Neural cell (in vitro differentiated cells): ENCODE data around the gene LRRC30. TPM values are rescaled to one million over a fixed set of nuclear protein-coding genes. Genes with fewer than 3 reads are reported as not detected.

ENCODE experiments used
- H2AFZ ChIP-seq: fragments of 200-600, 300-800 bp; sonication (generic), shearing (Covaris generic); 2 replicates; pipeline ENCODE4 v1.6.0; 2014; ENCODE audit warnings: low read depth, mild to moderate bottlenecking, antibody characterized with exemption, low read length, moderate library complexity
- H3F3A ChIP-seq: fragments of 200-600 bp; shearing (Covaris generic); 2 replicates; pipeline ENCODE4 v1.6.1; 2016; ENCODE audit warnings: mild to moderate bottlenecking, moderate library complexity, mixed read lengths, antibody characterized with exemption, low read length; ENCODE audit not compliant: insufficient read depth, poor library complexity, severe bottlenecking
- H3K27ac ChIP-seq: fragments of 200-600, 300-800 bp; sonication (generic), shearing (Covaris generic); 2 replicates; pipeline ENCODE4 v1.5.1; 2014; ENCODE audit warnings: mild to moderate bottlenecking, low read length, moderate library complexity
- H3K27me3 ChIP-seq: fragments of 300-800, 200-600 bp; sonication (generic), shearing (Covaris generic); 2 replicates; pipeline ENCODE4 v1.6.0; 2014; ENCODE audit warnings: mild to moderate bottlenecking, low read depth, low read length, moderate library complexity; ENCODE audit not compliant: insufficient read depth
- H3K36me3 ChIP-seq: fragments of 300-800, 200-600 bp; sonication (generic), shearing (Covaris generic); 2 replicates; pipeline ENCODE4 v1.5.1; 2014; ENCODE audit warnings: mild to moderate bottlenecking, antibody characterized with exemption, low read length, moderate library complexity; ENCODE audit not compliant: insufficient read depth
- H3K4me2 ChIP-seq: fragments of 300-800, 200-600 bp; sonication (generic), shearing (Covaris generic); 2 replicates; pipeline ENCODE4 v1.6.0; 2014; ENCODE audit warnings: mild to moderate bottlenecking, low read length
- H3K4me3 ChIP-seq: fragments of 300-800, 200-600 bp; sonication (generic), shearing (Covaris generic); 2 replicates; pipeline ENCODE4 v1.5.1; 2014; ENCODE audit warnings: mild to moderate bottlenecking, low read length, moderate library complexity
- H3K79me2 ChIP-seq: fragments of 200-600 bp; shearing (Covaris generic); replicated peaks from 2 replicates; pipeline ENCODE4 v1.6.0; 2014; ENCODE audit warnings: mild to moderate bottlenecking, low read length, moderate library complexity; ENCODE audit not compliant: insufficient read depth
- H3K9ac ChIP-seq: fragments of 300-800, 200-600 bp; sonication (generic), shearing (Covaris generic); 2 replicates; pipeline ENCODE4 v1.6.1; 2016; ENCODE audit warnings: mild to moderate bottlenecking, low read length, mixed read lengths
- H3K9me2 ChIP-seq: fragments of 200-600 bp; shearing (Covaris generic); 2 replicates; pipeline ENCODE4 v1.6.1; 2016; ENCODE audit warnings: mild to moderate bottlenecking, low read length, mixed read lengths; ENCODE audit not compliant: insufficient read depth
- H3K9me3 ChIP-seq: fragments of 200-600, 300-800 bp; sonication (generic), shearing (Covaris generic); 2 replicates; pipeline ENCODE4 v1.6.1; 2016; ENCODE audit warnings: mild to moderate bottlenecking, mixed run types, low read length, moderate library complexity, mixed read lengths
- H4K20me1 ChIP-seq: fragments of 200-600 bp; shearing (Covaris generic); 2 replicates; pipeline ENCODE4 v1.6.1; 2016; ENCODE audit warnings: mild to moderate bottlenecking, mixed run types; ENCODE audit not compliant: insufficient read depth
- CTCF ChIP-seq: fragments of 450-650 bp; IDR thresholded peaks from 2 replicates; pipeline ENCODE4 v1.5.1; 2014; ENCODE audit warnings: antibody characterized with exemption, mild to moderate bottlenecking, moderate library complexity; ENCODE audit not compliant: poor library complexity, severe bottlenecking
- EP300 ChIP-seq: fragments of 450-650 bp; conservative IDR thresholded peaks from 2 replicates; pipeline ENCODE4 v1.6.1; 2014; ENCODE audit warnings: antibody characterized with exemption, mild to moderate bottlenecking, moderate library complexity; ENCODE audit not compliant: poor library complexity, severe bottlenecking
- EZH2 ChIP-seq: fragments of 200-600, 300-800 bp; shearing (Covaris generic), sonication (generic); IDR thresholded peaks from 2 replicates; pipeline ENCODE4 v1.6.1; 2014; ENCODE audit warnings: antibody characterized with exemption, low read length, borderline replicate concordance, mild to moderate bottlenecking; ENCODE audit not compliant: insufficient read depth, poor library complexity, severe bottlenecking
- MXI1 ChIP-seq: fragments of 450-650 bp; conservative IDR thresholded peaks from 2 replicates; pipeline ENCODE4 v1.6.1; 2014; ENCODE audit warnings: antibody characterized with exemption, mild to moderate bottlenecking; ENCODE audit not compliant: poor library complexity, severe bottlenecking
- POLR2AphosphoS5 ChIP-seq: IDR thresholded peaks from 2 replicates; pipeline ENCODE4 v1.6.1; 2012
- RAD21 ChIP-seq: fragments of 450-650 bp; conservative IDR thresholded peaks from 2 replicates; pipeline ENCODE4 v1.6.1; 2014; ENCODE audit warnings: antibody characterized with exemption, mild to moderate bottlenecking, moderate library complexity
- SMC3 ChIP-seq: fragments of 450-650 bp; conservative IDR thresholded peaks from 2 replicates; pipeline ENCODE4 v1.6.1; 2014; ENCODE audit warnings: antibody characterized with exemption, mild to moderate bottlenecking, moderate library complexity; ENCODE audit not compliant: poor library complexity
- TAF1 ChIP-seq: IDR thresholded peaks from 2 replicates; pipeline ENCODE4 v1.6.1; 2012; ENCODE audit warnings: low read depth
- polyA plus RNA-seq: library from polyadenylated mRNA; depleted of rRNA; stranded (reverse); fragments of >200 nt; gene quantifications from 2 replicates; pipeline ENCODE4 v1.2.3, GENCODE V29; 2014
- TF ChIP-seq, protein P1 (sequence below): IDR thresholded peaks from 2 replicates; pipeline ENCODE4 v1.6.1; 2012; ENCODE audit warnings: borderline replicate concordance

Gene LRRC30
- polyA plus RNA-seq, 1 donor from 2014 or later: not detected

GRCh38 chr18:7257426-7257740, 26.5 kb downstream of the LRRC30 start:
- no peak overlapping the region for H3K27ac ChIP-seq
- H3K36me3 ChIP-seq: no peaks in the 10 kb centered on the region
- H4K20me1 ChIP-seq: no peaks in the 10 kb centered on the region
- H3K9me3 ChIP-seq: no peaks in the 10 kb centered on the region
- no peaks in the 10 kb centered on the region for H3F3A ChIP-seq
- no peak overlapping the region for H3K9ac ChIP-seq
- no peaks in the 10 kb centered on the region for H3K27me3 ChIP-seq
- no peaks in the 10 kb centered on the region for H3K9me2 ChIP-seq
- no peak overlapping the region for H3K4me2 ChIP-seq
- H3K4me3 ChIP-seq: no peak overlapping the region
- TF ChIP-seq EP300 (no peak), RAD21 (no peak), MXI1 (no peak), SMC3 (no peak), TAF1 (no peak), CTCF (no peak), EZH2 (no peak), POLR2AphosphoS5 (no peak)
- TF ChIP-seq, protein P1, sequence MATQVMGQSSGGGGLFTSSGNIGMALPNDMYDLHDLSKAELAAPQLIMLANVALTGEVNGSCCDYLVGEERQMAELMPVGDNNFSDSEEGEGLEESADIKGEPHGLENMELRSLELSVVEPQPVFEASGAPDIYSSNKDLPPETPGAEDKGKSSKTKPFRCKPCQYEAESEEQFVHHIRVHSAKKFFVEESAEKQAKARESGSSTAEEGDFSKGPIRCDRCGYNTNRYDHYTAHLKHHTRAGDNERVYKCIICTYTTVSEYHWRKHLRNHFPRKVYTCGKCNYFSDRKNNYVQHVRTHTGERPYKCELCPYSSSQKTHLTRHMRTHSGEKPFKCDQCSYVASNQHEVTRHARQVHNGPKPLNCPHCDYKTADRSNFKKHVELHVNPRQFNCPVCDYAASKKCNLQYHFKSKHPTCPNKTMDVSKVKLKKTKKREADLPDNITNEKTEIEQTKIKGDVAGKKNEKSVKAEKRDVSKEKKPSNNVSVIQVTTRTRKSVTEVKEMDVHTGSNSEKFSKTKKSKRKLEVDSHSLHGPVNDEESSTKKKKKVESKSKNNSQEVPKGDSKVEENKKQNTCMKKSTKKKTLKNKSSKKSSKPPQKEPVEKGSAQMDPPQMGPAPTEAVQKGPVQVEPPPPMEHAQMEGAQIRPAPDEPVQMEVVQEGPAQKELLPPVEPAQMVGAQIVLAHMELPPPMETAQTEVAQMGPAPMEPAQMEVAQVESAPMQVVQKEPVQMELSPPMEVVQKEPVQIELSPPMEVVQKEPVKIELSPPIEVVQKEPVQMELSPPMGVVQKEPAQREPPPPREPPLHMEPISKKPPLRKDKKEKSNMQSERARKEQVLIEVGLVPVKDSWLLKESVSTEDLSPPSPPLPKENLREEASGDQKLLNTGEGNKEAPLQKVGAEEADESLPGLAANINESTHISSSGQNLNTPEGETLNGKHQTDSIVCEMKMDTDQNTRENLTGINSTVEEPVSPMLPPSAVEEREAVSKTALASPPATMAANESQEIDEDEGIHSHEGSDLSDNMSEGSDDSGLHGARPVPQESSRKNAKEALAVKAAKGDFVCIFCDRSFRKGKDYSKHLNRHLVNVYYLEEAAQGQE: no peak
- H2AFZ ChIP-seq: no peak overlapping the region
- H3K79me2 ChIP-seq: no peaks in the 10 kb centered on the region

DNA sequence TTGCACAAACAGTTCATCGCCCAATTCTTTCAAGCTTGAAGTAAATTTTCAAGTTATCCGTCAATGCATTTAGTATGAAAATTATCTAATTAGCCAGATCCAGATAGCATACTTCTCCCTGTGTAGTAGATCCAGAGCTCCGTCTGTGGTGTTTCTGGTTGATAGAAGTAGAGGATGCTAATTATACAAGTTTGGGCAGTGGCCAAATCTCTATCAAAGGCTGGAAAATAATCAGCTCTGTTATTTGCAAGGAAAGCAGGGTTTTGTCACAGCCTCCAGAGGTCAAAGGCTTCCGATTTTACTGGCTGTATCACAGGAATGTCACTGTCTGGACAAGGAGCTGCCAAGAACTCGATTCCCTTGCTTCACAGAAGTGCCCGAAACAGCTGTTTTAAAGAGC, 28.6 kb downstream of the LRRC30 start:
- Histone ChIP-seq H2AFZ (no peak overlapping the region), H3K9ac (no peak overlapping the region), H3K9me3 (no peaks in the 10 kb centered on the region), H3K9me2 (no peaks in the 10 kb centered on the region), H3K27me3 (no peaks in the 10 kb centered on the region), H3K36me3 (no peaks in the 10 kb centered on the region), H3K4me3 (no peak overlapping the region), H3K4me2 (no peak overlapping the region), H3K27ac (no peak overlapping the region), H3F3A (no peaks in the 10 kb centered on the region), H4K20me1 (no peaks in the 10 kb centered on the region), H3K79me2 (no peaks in the 10 kb centered on the region)
- TF ChIP-seq RAD21 (no peak), SMC3 (no peak), EP300 (no peak), MXI1 (no peak), POLR2AphosphoS5 (no peak), TAF1 (no peak), EZH2 (no peak), CTCF (no peak)
- TF ChIP-seq, protein P1: no peak
